Measurements from ENCODE around the gene TMTC3. TPM values are rescaled to one million over a fixed set of nuclear protein-coding genes. Genes with fewer than 3 reads are reported as not detected.

Gene TMTC3
- total RNA-seq, 1 experiment from 2014 or later = 31.8 TPM

DNA sequence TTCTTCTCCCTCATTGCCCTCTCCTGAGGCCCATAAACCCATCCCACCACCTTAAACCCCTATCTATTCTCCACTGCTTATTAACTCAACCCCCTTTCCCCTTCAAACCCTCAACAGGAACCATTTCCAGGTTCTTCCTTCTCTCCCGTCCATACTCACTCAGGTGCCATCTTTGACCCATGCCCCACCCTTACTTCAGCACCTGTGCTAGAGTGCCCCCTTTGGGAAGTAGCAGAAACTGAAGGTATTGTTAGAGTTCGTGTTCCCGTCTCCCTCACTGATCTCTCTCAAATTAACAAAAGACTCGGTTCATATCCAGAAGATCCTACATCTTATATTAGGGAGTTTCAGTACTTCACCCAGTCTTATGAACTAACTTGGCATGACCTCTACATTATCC, 86.6 kb downstream of the TMTC3 start:
- H3K27ac Mint-ChIP-seq (ENCODE audit: unreplicated experiment) = no peak overlapping the region
- H3K27me3 Mint-ChIP-seq (ENCODE audit: insufficient read depth, unreplicated experiment) = no peaks in the 10 kb centered on the region
- no peak overlapping the region for H3K4me3 Mint-ChIP-seq (ENCODE audit: unreplicated experiment)
- Histone ChIP-seq H3K27me3 (replicated peaks; ENCODE audit: control insufficient read depth, insufficient read depth, low read length) (no peaks in the 10 kb centered on the region), H3K36me3 (ENCODE audit: control insufficient read depth, insufficient read depth, low read length) (no peaks in the 10 kb centered on the region), H3K9me3 (no peaks in the 10 kb centered on the region), H3K4me3 (ENCODE audit: low read depth, low read length) (no peak overlapping the region), H3K4me1 (no peaks in the 10 kb centered on the region)
- POLR2A ChIA-PET = no interaction called here
- TF ChIP-seq, protein P1, sequence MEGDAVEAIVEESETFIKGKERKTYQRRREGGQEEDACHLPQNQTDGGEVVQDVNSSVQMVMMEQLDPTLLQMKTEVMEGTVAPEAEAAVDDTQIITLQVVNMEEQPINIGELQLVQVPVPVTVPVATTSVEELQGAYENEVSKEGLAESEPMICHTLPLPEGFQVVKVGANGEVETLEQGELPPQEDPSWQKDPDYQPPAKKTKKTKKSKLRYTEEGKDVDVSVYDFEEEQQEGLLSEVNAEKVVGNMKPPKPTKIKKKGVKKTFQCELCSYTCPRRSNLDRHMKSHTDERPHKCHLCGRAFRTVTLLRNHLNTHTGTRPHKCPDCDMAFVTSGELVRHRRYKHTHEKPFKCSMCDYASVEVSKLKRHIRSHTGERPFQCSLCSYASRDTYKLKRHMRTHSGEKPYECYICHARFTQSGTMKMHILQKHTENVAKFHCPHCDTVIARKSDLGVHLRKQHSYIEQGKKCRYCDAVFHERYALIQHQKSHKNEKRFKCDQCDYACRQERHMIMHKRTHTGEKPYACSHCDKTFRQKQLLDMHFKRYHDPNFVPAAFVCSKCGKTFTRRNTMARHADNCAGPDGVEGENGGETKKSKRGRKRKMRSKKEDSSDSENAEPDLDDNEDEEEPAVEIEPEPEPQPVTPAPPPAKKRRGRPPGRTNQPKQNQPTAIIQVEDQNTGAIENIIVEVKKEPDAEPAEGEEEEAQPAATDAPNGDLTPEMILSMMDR (IDR thresholded peaks at IDR 0.05; ENCODE audit: insufficient read depth in 1 of 2, low read depth in 1 of 2, low read length in 1 of 2, severe bottlenecking in 1 of 2, unreplicated experiment in 1 of 2) = no peak
- H3K36me3 Mint-ChIP-seq (ENCODE audit: insufficient read depth, unreplicated experiment) = no peaks in the 10 kb centered on the region
- H3K9me3 Mint-ChIP-seq (ENCODE audit: unreplicated experiment) = no peaks in the 10 kb centered on the region
- no TSS peak for BruUV-seq (replicated peaks)
- no peaks in the 10 kb centered on the region for H3K4me1 Mint-ChIP-seq (ENCODE audit: low read depth, unreplicated experiment)
- intact Hi-C loops (cut with micrococcal nuclease; ENCODE audit: unreplicated experiment) = no loop called here
- CTCF ChIA-PET = no interaction called here
- no peak for DNase-seq

DNA sequence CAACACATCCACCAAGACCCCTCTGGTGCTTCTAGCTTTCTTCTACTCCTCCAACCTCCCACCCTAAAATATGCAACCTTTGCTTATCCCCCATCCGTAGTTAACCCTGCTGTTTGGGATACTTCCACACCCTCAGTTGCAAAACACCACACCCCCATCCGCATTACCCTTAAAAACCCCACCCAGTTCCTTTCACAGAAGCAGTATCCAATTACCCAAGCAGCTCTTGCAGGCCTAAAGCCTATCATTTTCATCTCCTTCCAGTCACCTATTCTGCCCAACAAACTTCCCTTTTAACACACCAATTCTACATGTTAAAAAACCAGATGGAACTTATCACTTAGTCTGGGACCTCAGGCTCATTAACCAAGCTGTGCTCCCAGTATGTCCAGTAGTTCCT, 88.2 kb downstream of the TMTC3 start:
- no TSS peak for BruUV-seq (replicated peaks)
- Histone ChIP-seq H3K9me3 (no peaks in the 10 kb centered on the region), H3K27me3 (replicated peaks; ENCODE audit: control insufficient read depth, insufficient read depth, low read length) (no peaks in the 10 kb centered on the region), H3K36me3 (ENCODE audit: control insufficient read depth, insufficient read depth, low read length) (no peaks in the 10 kb centered on the region), H3K4me3 (ENCODE audit: low read depth, low read length) (no peak overlapping the region), H3K4me1 (no peaks in the 10 kb centered on the region)
- H3K27me3 Mint-ChIP-seq (ENCODE audit: insufficient read depth, unreplicated experiment) = no peaks in the 10 kb centered on the region
- H3K9me3 Mint-ChIP-seq (ENCODE audit: unreplicated experiment) = no peaks in the 10 kb centered on the region
- intact Hi-C loops (cut with micrococcal nuclease; ENCODE audit: unreplicated experiment) = no loop called here
- CTCF ChIA-PET = no interaction called here
- H3K36me3 Mint-ChIP-seq (ENCODE audit: insufficient read depth, unreplicated experiment) = no peaks in the 10 kb centered on the region
- H3K4me3 Mint-ChIP-seq (ENCODE audit: unreplicated experiment) = no peak overlapping the region
- H3K4me1 Mint-ChIP-seq (ENCODE audit: low read depth, unreplicated experiment) = no peaks in the 10 kb centered on the region
- no peak for DNase-seq
- TF ChIP-seq, protein P1 (IDR thresholded peaks at IDR 0.05; ENCODE audit: insufficient read depth in 1 of 2, low read depth in 1 of 2, low read length in 1 of 2, severe bottlenecking in 1 of 2, unreplicated experiment in 1 of 2) = no peak
- POLR2A ChIA-PET = no interaction called here
- no peak overlapping the region for H3K27ac Mint-ChIP-seq (ENCODE audit: unreplicated experiment)

DNA sequence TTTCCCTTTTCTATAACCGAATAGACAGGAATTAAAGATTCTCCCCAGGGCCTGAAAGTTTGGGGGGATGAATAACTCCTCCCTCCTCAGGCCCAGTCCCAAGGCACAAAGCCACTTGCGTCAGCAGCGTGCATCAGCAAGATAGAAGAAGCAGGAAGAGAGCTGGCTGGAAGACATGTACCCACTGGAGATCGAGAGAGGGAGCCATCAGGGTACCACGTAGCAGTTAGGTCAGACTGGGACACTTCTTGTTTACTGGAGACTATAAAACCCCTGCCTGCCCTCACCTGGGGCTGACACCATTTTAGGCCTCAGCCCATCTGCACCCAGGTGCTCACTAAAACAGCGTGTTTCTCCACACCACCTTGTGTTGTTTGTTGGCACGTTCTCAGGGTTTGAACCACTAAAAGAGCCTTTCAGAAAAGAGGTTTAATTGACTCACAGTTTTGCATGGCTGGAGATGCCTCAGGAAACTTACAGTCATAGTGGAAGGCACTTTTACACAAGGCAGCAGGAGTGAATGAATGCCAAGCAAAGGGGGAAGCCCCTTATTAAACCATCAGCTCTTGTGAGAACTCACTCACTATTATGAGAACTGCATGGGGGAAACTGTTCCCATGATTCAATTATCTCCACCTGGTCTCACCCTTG, 93.2 kb downstream of the TMTC3 start:
- no TSS peak for BruUV-seq (replicated peaks)
- CTCF ChIA-PET = no interaction called here

More for the DNA sequence above, 93.2 kb downstream of the TMTC3 start:
- Histone ChIP-seq H3K4me3 (ENCODE audit: low read depth, low read length) (no peak overlapping the region), H3K27me3 (replicated peaks; ENCODE audit: control insufficient read depth, insufficient read depth, low read length) (no peaks in the 10 kb centered on the region), H3K9me3 (no peaks in the 10 kb centered on the region), H3K36me3 (ENCODE audit: control insufficient read depth, insufficient read depth, low read length) (no peaks in the 10 kb centered on the region), H3K4me1 (no peaks in the 10 kb centered on the region)
- Mint-ChIP-seq H3K27me3 (ENCODE audit: insufficient read depth, unreplicated experiment) (no peaks in the 10 kb centered on the region), H3K4me3 (ENCODE audit: unreplicated experiment) (no peak overlapping the region), H3K27ac (ENCODE audit: unreplicated experiment) (no peak overlapping the region), H3K36me3 (ENCODE audit: insufficient read depth, unreplicated experiment) (no peaks in the 10 kb centered on the region), H3K9me3 (ENCODE audit: unreplicated experiment) (no peaks in the 10 kb centered on the region), H3K4me1 (ENCODE audit: low read depth, unreplicated experiment) (no peaks in the 10 kb centered on the region)
- DNase-seq = no peak
- intact Hi-C loops (cut with micrococcal nuclease; ENCODE audit: unreplicated experiment) = no loop called here
- TF ChIP-seq, protein P1 (IDR thresholded peaks at IDR 0.05; ENCODE audit: insufficient read depth in 1 of 2, low read depth in 1 of 2, low read length in 1 of 2, severe bottlenecking in 1 of 2, unreplicated experiment in 1 of 2) = no peak
- POLR2A ChIA-PET = no interaction called here
